ENCODE measurements around the gene C14orf119. TPM values are rescaled to one million over a fixed set of nuclear protein-coding genes. Genes with fewer than 3 reads are reported as not detected.

C14orf119 gene
- total RNA-seq, 2 donors from 2014 or later, result 47.0 to 53.8 TPM

GRCh38 chr14:23117371-23118020 lies 22.2 kb downstream of the C14orf119 start:
- no peak for ATAC-seq
- DNase-seq, result no peak
- intact Hi-C loops (cut with DNase I, micrococcal nuclease), result no loop called here

- ATAC-seq (no peak), DNase-seq (no peak)
- intact Hi-C loops (cut with DNase I, micrococcal nuclease), result no loop called here
These were observed 23.4 kb downstream of the C14orf119 start, which contains the start of gene CEBPE for GRCh38 chr14:23118506-23119362. CEBPE (minus strand) TSS chr14:23119255; CDS start chr14:23119091, 164 bp downstream.

GRCh38 chr14:23119363-23120327 lies 24.3 kb downstream of the C14orf119 start:
- ATAC-seq (no peak), DNase-seq (no peak)
- intact Hi-C loops (cut with DNase I, micrococcal nuclease), result loop anchor here (2.0 to 5.0 kb wide), 2 partner anchors 67 to 68 kb away; no protein-coding TSS in a partner anchor

- intact Hi-C loops (cut with DNase I, micrococcal nuclease), result loop anchor here (2.0 to 5.0 kb wide), 2 partner anchors 66 to 67 kb away; no protein-coding TSS in a partner anchor
- peak; percentile 78 for ATAC-seq
These were observed 25.4 kb downstream of the C14orf119 start for GRCh38 chr14:23120541-23121251.

GRCh38 chr14:23121361-23121771 lies 26.1 kb downstream of the C14orf119 start:
- intact Hi-C loops (cut with DNase I, micrococcal nuclease), result loop anchor here (2.0 to 5.0 kb wide), 2 partner anchors 65 to 66 kb away; no protein-coding TSS in a partner anchor
- no peak for ATAC-seq
- DNase-seq, result no peak

More at GRCh38 chr14:23120541-23121251, 25.4 kb downstream of the C14orf119 start:
- peak; percentile 83 to 91 for DNase-seq

GRCh38 chr14:23122086-23122485 lies 26.8 kb downstream of the C14orf119 start:
- DNase-seq (no peak), ATAC-seq (no peak)
- intact Hi-C loops (cut with DNase I, micrococcal nuclease), result loop anchor here in 1 of 2 donors (5.0 kb wide), 1 partner anchor 65 kb away; no protein-coding TSS in a partner anchor

GRCh38 chr14:23123419-23123818 lies 28.1 kb downstream of the C14orf119 start:
- intact Hi-C loops (cut with DNase I, micrococcal nuclease), result loop anchor here in 1 of 2 donors (5.0 kb wide), 1 partner anchor 64 kb away; no protein-coding TSS in a partner anchor
- DNase-seq, result peak; percentile 91 to 95
- ATAC-seq, result peak; percentile 84

GRCh38 chr14:23124337-23124954 lies 29.1 kb downstream of the C14orf119 start:
- ATAC-seq (no peak), DNase-seq (no peak)
- intact Hi-C loops (cut with DNase I, micrococcal nuclease), result loop anchor here in 1 of 2 donors (5.0 kb wide), 1 partner anchor 63 kb away; no protein-coding TSS in a partner anchor

GRCh38 chr14:23125011-23125410 lies 29.7 kb downstream of the C14orf119 start:
- no peak for DNase-seq
- ATAC-seq, result no peak
- intact Hi-C loops (cut with DNase I, micrococcal nuclease), result no loop called here

GRCh38 chr14:23125933-23126524 lies 30.7 kb downstream of the C14orf119 start:
- ATAC-seq (no peak), DNase-seq (no peak)
- intact Hi-C loops (cut with DNase I, micrococcal nuclease), result no loop called here

GRCh38 chr14:23126548-23127278 lies 31.4 kb downstream of the C14orf119 start:
- ATAC-seq (no peak), DNase-seq (no peak)
- intact Hi-C loops (cut with DNase I, micrococcal nuclease), result no loop called here

GRCh38 chr14:23127861-23128260 lies 32.6 kb downstream of the C14orf119 start:
- ATAC-seq (no peak), DNase-seq (no peak)
- intact Hi-C loops (cut with DNase I, micrococcal nuclease), result no loop called here

- DNase-seq (no peak), ATAC-seq (no peak)
- intact Hi-C loops (cut with DNase I, micrococcal nuclease), result no loop called here
These were observed 33.9 kb downstream of the C14orf119 start for GRCh38 chr14:23128969-23129758.

- no peak for ATAC-seq
- no peak for DNase-seq
- intact Hi-C loops (cut with DNase I, micrococcal nuclease), result no loop called here
These were observed 34.5 kb downstream of the C14orf119 start for GRCh38 chr14:23129759-23130316.

- ATAC-seq (no peak), DNase-seq (no peak)
- intact Hi-C loops (cut with DNase I, micrococcal nuclease), result no loop called here
These were observed 35.6 kb downstream of the C14orf119 start for GRCh38 chr14:23130871-23131270.
